IPS-18c (cell line): ENCODE data around the gene PPEF1.

Experiments used
- H3K4me3 ChIP-seq: 2 replicates; pipeline ENCODE4 v1.7.0; 2013; ENCODE audit warnings: low read depth, mild to moderate bottlenecking, low read length, moderate library complexity; ENCODE audit not compliant: insufficient read depth
- H3K9me3 ChIP-seq: one replicate; pipeline ENCODE4 v1.6.1; 2013; ENCODE audit warnings: mild to moderate bottlenecking, low read length, moderate library complexity; ENCODE audit not compliant: control insufficient read depth, insufficient read depth

The PPEF1 gene

GRCh38 chrX:18855919-18856644 lies 148.6 kb downstream of the PPEF1 start:
- H3K9me3 ChIP-seq, result peaks cover 8% of the 10 kb centered on the region
- H3K4me3 ChIP-seq, result no peak overlapping the region

DNA sequence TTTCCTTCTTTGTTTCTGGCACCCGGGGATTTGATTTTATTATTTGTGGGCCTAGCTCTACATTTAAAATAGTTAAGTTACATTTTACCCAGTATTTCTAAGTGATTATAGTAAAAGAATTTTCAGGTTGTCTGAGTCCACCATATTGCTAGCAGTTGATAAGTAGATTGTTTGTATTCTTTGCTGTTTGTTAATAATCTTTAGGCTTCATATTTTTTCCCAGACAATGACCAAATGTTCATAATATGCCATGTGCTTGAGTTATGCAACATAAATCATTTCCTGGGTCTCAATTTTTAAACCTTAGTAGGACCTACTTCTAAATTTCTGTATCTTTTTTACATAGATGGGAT lies 149.2 kb downstream of the PPEF1 start:
- peaks cover 6% of the 10 kb centered on the region for H3K9me3 ChIP-seq
- H3K4me3 ChIP-seq, result no peak overlapping the region

GRCh38 chrX:18861511-18861910 lies 154.1 kb downstream of the PPEF1 start:
- peaks cover 9% of the 10 kb centered on the region for H3K9me3 ChIP-seq
- no peak overlapping the region for H3K4me3 ChIP-seq

- H3K9me3 ChIP-seq, result peaks cover 9% of the 10 kb centered on the region
- no peak overlapping the region for H3K4me3 ChIP-seq
Measured at GRCh38 chrX:18864390-18864920, 157.0 kb downstream of the PPEF1 start.

DNA sequence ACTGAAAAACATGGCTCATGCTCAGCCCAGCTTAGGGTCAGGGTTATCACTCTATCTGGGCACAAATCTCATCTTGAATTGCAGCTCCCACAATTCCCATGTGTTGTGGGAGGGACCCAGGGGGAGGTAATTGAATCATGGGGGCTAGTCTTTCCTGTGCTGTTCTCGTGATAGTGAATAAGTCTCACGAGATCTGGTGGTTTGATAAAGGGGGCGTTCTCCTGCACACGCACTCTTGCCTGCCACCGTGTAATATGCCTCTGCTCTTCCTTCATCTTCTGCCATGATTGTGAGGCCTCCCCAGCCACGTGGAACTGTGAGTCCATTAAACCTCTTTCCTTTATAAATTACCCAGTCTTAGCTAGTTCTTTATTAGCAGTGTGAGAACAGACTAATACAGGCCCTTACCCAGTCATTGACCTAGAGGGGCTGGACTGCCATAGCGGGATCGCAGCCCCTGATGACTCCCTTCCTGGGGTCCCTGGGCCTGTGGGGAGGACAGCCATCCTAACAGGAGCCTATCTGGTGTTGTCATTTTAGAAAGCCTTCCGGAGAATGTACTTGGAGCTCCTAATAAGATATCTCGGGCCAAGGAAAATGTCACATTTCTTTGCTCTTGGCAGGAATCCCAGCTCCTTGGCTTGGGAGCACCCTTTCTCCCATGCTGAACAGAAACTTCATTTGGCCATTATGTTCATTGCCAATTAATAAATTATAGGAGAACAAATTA lies 163.9 kb downstream of the PPEF1 start:
- Histone ChIP-seq H3K9me3 (peaks cover 4% of the 10 kb centered on the region), H3K4me3 (no peak overlapping the region)

- no peak overlapping the region for H3K4me3 ChIP-seq
- peaks cover 4% of the 10 kb centered on the region for H3K9me3 ChIP-seq
Measured at GRCh38 chrX:18871970-18872369, 164.5 kb downstream of the PPEF1 start.

DNA sequence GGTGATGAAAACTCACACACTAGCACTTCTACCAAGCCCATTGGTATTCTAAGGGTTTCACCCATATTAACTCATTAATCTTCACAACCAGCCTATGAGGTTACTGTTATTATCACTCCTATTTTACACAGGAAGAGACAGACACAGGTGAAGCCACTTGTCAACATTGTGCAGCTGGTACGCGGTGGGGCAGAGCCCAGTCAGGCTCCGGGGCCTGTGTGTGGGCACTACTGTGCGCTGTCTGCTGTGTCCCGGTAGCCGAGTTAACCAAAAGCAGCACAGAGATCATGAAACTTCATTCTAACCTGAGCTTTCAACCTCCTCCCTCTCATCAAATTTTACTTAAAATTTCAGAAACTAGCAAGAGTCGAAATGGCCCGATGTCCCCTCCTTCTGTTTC lies 165.2 kb downstream of the PPEF1 start:
- H3K9me3 ChIP-seq, result peaks cover 4% of the 10 kb centered on the region
- no peak overlapping the region for H3K4me3 ChIP-seq

DNA sequence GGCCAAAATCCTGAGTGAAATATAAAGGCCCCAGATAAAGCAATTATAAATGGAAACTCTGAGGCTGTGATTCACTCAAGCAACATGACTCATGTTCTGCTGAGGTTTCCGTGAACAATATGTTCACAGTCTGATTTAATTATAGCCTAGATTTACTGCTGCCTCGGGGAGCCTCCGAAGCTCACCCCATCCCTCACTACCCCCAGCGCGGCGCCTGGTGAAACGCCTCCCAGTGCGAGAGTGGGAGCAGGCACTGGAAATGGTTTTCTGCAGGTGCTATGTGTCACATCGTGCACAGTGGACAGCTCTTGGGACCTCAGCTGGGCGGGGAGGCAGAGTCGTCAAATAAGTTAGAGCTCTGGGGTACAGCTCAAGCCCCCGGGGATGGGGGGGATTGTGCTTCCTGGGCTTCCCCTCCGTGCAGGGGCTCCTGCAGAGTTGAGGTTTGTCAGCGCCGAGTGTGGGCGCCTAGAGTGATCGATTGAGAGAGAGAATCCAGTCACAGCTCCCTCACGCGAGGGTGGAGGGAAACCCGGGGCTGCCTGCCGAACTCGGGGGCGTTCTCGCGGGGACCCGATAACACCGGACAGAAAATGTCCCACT lies 165.8 kb downstream of the PPEF1 start:
- H3K4me3 ChIP-seq, result no peak overlapping the region
- H3K9me3 ChIP-seq, result peaks cover 11% of the 10 kb centered on the region

DNA sequence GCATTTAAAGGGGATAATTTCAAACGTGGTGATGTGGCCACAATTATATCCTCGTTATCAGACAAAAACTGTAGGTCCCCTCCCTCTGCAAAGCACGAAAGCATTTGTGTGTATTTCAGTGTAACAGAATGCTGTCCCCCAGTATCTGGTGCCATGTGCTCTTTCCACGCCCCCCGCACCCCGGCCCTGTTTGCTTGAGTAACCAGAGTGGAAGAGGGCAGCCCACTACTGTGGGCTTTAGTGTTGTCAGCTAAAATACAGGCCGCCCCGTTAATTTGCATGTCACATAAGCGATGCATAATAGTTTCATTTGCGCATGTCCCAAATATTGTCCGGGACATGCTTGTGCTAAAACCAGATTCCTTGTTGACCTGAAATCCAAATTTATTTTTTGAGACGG lies 166.4 kb downstream of the PPEF1 start:
- no peak overlapping the region for H3K4me3 ChIP-seq

DNA sequence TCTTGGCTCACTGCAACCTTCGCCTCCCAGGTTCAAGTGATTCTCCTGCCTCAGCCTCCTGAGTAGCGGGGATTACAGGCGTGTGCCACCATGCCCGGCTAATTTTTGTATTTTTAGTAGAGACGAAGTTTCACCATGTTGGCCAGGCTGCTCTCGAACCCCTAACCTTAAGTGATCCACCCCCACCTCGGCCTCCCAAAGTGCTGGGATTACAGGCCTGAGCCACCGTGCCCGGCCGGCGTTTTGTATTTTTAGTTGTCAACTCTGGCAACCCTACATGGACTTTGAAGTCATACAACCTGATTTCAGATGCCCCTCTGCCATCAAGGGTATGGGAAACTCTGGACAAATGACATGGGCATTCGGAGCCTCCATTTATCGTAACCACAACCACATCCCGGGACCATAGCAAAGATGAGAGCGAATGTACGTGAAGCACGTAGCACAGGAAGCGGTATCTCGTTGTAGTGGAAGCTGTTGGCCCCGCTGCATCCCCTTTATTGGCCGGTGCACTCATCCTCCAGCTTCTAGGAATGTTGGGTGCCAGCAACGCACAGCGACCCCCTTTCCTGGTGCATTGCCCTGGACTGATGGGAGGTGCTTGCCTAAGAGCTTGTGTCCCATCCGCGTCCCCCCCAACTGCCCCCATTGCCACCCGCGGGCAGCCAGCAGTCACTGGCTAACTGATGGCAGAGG lies 167.3 kb downstream of the PPEF1 start:
- Histone ChIP-seq H3K4me3 (no peak overlapping the region), H3K9me3 (peaks cover 11% of the 10 kb centered on the region)

More for the DNA sequence above, 166.4 kb downstream of the PPEF1 start:
- H3K9me3 ChIP-seq, result peaks cover 11% of the 10 kb centered on the region

DNA sequence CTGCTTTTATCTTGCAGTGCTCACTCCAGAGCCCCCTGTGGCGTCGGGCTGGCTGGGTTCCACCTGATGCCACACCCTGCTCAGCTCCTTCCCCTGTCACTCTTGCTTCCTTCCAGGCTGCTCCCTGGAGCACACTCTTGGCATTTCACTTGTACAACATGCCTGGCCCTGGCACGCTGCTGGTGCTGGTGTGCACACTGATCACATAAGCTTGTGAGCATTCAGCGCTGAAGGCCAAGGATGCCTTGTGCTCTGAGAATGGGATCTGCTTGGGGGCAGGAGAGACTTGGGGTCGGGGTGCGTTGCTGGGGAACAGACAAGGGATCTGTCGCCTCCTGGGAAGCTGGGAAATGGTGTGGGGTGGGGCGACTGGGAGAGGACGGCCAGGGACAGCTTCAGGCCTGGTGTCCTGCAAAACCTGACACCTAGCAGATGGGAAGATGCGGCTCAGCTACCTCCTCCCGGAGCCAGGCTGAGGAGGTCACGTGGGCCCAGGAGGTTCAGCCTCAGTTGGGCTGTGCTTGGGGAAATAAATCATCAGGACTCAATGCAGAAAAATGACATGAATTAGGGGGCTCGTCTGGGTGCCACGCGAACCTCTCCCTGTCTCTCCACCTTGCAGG lies 167.9 kb downstream of the PPEF1 start:
- Histone ChIP-seq H3K4me3 (no peak overlapping the region), H3K9me3 (peaks cover 11% of the 10 kb centered on the region)

DNA sequence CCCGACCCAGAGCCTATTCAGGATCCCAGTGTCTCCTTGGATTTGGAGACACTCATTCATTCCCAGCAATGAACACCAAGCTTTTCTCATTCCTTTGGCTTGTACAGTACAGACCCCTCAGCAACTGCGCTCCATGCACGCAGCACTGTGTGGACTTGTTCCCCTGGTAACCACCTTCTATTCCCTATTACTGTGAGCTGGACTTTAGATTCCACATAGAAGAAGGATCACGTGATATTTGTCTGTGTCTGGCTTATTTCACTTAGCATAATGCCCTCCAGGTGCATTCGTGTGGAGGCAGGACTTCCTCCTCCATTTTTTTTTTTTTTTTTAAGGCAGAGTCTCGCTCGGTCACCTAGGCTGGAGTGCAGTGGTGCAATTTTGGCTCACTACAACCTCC lies 170.0 kb downstream of the PPEF1 start:
- Histone ChIP-seq H3K4me3 (no peak overlapping the region), H3K9me3 (peaks cover 8% of the 10 kb centered on the region)
